ENCODE data around the gene GULP1. TPM values are rescaled to one million over a fixed set of nuclear protein-coding genes. Genes with fewer than 3 reads are reported as not detected.

GULP1 gene
- total RNA-seq, 4 donors from 2014 or later: 27.1 to 49.0 (median 36.8) TPM

DNA sequence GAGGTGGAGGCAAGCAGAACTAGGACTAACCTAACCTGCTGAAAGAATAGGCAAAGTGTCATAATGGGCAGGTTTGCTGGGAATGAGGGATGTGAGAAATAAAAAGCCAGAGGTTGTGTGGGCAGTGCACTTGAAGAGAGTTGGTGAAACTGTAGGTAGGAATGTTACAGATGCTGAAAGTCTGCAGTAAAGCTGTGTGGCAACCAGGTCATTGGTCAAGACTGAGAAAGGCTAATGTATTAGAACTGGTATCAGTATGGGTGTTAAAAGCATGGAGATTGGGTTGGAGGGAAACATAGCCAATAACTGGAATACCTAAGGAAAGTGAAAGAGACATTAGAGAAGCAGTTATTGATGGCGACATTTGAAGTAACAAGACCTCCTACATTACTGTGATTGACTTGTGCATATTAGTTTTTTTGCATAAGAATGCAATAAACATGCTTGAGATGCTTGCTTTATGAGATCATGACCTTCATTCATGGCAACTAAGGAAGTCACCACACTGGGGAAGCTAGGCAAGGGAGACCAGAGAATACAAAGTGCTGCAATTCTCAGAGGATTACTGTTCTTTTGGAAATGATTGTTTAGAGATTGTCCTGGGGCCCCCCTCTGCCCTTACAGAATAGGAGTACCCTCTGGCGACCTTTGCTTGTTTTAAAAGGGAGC lies 11.8 kb downstream of the GULP1 start:
- no peak for TF ChIP-seq EP300 (IDR thresholded peaks at IDR 0.05)
- TF ChIP-seq, protein P1, sequence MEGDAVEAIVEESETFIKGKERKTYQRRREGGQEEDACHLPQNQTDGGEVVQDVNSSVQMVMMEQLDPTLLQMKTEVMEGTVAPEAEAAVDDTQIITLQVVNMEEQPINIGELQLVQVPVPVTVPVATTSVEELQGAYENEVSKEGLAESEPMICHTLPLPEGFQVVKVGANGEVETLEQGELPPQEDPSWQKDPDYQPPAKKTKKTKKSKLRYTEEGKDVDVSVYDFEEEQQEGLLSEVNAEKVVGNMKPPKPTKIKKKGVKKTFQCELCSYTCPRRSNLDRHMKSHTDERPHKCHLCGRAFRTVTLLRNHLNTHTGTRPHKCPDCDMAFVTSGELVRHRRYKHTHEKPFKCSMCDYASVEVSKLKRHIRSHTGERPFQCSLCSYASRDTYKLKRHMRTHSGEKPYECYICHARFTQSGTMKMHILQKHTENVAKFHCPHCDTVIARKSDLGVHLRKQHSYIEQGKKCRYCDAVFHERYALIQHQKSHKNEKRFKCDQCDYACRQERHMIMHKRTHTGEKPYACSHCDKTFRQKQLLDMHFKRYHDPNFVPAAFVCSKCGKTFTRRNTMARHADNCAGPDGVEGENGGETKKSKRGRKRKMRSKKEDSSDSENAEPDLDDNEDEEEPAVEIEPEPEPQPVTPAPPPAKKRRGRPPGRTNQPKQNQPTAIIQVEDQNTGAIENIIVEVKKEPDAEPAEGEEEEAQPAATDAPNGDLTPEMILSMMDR (IDR thresholded peaks at IDR 0.05): no peak
- no peak for TF ChIP-seq POLR2A (IDR thresholded peaks at IDR 0.05; ENCODE audit: low read depth)
- no peak for TF ChIP-seq POLR2AphosphoS5 (IDR thresholded peaks at IDR 0.05)
- Histone ChIP-seq H3K4me1 (peaks cover 3 to 32% (median 23%) of the 10 kb centered on the region in 4 donors), H3K27ac (replicated peaks in 1 of 4) (no peak overlapping the region), H3K4me3 (no peak overlapping the region), H3K36me3 (no peaks in the 10 kb centered on the region), H3K27me3 (no peaks in the 10 kb centered on the region), H3K9me3 (no peaks in the 10 kb centered on the region)
- WGBS: 81% methylated on average over 2 of the region's 2 CpGs
- intact Hi-C loops (cut with DNase I): no loop called here
- no peak for DNase-seq (ENCODE audit: extremely low spot score)

DNA sequence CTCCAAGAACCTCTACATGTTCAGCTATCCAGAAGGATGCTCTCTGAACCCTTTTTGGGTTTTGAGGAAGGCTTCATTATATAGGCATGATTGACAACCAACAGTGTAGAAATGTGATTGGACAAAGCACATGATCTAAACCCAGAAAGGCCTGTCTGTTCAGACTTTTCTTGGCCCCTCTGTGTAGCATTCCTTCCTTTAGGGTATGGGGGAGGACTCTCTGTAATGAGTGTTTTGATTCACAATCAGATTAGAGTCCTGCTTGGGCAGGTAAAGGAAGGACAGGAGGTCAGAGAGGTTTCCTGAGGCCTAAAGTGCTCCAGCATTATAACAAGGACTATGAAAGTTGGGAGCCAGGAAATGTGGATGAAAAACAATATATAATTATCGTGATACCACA lies 13.6 kb downstream of the GULP1 start:
- Histone ChIP-seq H3K27ac (replicated peaks in 1 of 4) (no peak overlapping the region), H3K27me3 (no peaks in the 10 kb centered on the region), H3K36me3 (no peaks in the 10 kb centered on the region), H3K9me3 (no peaks in the 10 kb centered on the region), H3K4me3 (no peak overlapping the region), H3K4me1 (peaks cover 3 to 32% (median 24%) of the 10 kb centered on the region in 4 donors)
- WGBS: 96% methylated on average over 1 of the region's 1 CpG
- no peak for TF ChIP-seq EP300 (IDR thresholded peaks at IDR 0.05)
- TF ChIP-seq, protein P1 (IDR thresholded peaks at IDR 0.05): no peak
- TF ChIP-seq POLR2AphosphoS5 (IDR thresholded peaks at IDR 0.05): no peak
- TF ChIP-seq POLR2A (IDR thresholded peaks at IDR 0.05; ENCODE audit: low read depth): no peak
- intact Hi-C loops (cut with DNase I): no loop called here
- DNase-seq (ENCODE audit: extremely low spot score): no peak

DNA sequence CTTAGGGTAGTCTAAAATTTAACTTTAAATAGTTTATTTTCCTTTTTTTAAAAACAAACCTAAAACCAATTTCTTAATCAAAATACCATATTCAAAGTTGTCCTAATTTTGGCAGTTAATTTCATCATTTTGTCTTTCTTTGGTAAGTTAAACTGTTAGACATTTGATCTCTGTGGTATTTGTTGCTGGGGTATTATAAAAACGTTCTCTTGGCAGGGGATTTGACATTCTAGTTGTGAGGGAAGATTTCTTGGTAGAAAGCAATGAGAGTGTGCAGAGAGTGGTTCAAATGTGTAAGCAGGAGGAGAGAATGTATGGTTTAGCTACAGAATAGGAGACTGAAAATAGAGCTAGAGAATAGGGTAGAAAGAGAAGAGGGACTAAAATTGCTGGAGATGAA lies 14.6 kb downstream of the GULP1 start:
- no peak for TF ChIP-seq POLR2A (IDR thresholded peaks at IDR 0.05; ENCODE audit: low read depth)
- TF ChIP-seq, protein P1 (IDR thresholded peaks at IDR 0.05): no peak
- TF ChIP-seq POLR2AphosphoS5 (IDR thresholded peaks at IDR 0.05): no peak
- TF ChIP-seq EP300 (IDR thresholded peaks at IDR 0.05): no peak
- Histone ChIP-seq H3K4me1 (peaks cover 3 to 32% (median 24%) of the 10 kb centered on the region in 4 donors), H3K36me3 (no peaks in the 10 kb centered on the region), H3K27ac (replicated peaks in 1 of 4) (no peak overlapping the region), H3K4me3 (no peak overlapping the region), H3K27me3 (no peaks in the 10 kb centered on the region), H3K9me3 (no peaks in the 10 kb centered on the region)
- DNase-seq (ENCODE audit: extremely low spot score): no peak
- intact Hi-C loops (cut with DNase I): no loop called here
- WGBS: 33% methylated on average over 1 of the region's 1 CpG

DNA sequence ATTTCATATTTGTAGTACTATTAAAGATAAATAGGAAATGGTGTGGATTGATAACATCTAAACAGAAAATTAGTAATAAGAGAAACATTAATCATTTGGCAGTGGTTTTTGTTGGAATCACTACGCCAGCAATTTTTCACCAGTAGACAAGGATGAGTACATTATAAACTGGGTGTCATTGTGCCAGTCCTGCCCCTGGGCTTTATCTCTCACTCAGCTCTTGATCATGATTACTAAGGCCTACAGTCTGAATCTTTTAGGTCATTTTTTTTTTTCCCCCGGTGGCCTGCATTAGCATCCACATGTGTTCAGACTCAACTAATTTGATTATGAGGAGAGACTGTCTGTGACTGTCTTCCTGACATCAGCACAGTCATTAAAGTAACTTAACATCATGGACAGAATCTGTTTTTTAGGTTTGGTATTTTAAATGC lies 16.2 kb downstream of the GULP1 start:
- 88% methylated on average over 2 of the region's 2 CpGs for WGBS
- Histone ChIP-seq H3K9me3 (no peaks in the 10 kb centered on the region), H3K4me3 (no peak overlapping the region), H3K27ac (replicated peaks in 1 of 4) (no peak overlapping the region), H3K4me1 (peaks cover 3 to 30% (median 24%) of the 10 kb centered on the region in 4 donors), H3K36me3 (no peaks in the 10 kb centered on the region), H3K27me3 (no peaks in the 10 kb centered on the region)
- intact Hi-C loops (cut with DNase I): no loop called here
- TF ChIP-seq POLR2AphosphoS5 (IDR thresholded peaks at IDR 0.05): no peak
- TF ChIP-seq, protein P1 (IDR thresholded peaks at IDR 0.05): no peak
- TF ChIP-seq POLR2A (IDR thresholded peaks at IDR 0.05; ENCODE audit: low read depth): no peak
- no peak for TF ChIP-seq EP300 (IDR thresholded peaks at IDR 0.05)
- DNase-seq (ENCODE audit: extremely low spot score): no peak

DNA sequence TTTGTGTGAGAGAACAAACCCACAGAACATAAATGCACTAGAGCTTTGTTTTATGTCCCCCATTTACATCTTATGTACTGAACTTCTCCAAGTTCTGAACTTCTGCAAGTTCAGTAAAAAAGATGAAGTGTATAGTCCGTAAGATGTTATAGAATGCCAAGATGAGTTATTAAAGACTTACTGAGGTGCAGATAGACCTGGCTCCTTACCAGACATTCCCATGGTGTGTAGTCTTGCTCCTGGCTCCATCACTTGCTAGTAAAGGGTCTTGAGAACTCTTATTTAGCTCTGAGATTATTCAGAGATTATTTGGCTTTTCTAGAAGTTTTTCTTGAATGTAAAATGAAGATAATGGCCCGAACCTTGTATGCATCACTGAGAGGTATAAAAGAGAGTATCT lies 16.8 kb downstream of the GULP1 start:
- H3K36me3 ChIP-seq: no peaks in the 10 kb centered on the region
- intact Hi-C loops (cut with DNase I): no loop called here
- no peaks in the 10 kb centered on the region for H3K27me3 ChIP-seq
- no peak overlapping the region for H3K4me3 ChIP-seq
- TF ChIP-seq EP300 (IDR thresholded peaks at IDR 0.05) (no peak), POLR2AphosphoS5 (IDR thresholded peaks at IDR 0.05) (no peak), POLR2A (IDR thresholded peaks at IDR 0.05; ENCODE audit: low read depth) (no peak)
- TF ChIP-seq, protein P1 (IDR thresholded peaks at IDR 0.05): no peak
- H3K27ac ChIP-seq (replicated peaks in 1 of 4): no peak overlapping the region
- 57% methylated on average over 2 of the region's 2 CpGs for WGBS
- peaks cover 3 to 26% (median 21%) of the 10 kb centered on the region in 4 donors for H3K4me1 ChIP-seq
- H3K9me3 ChIP-seq: no peaks in the 10 kb centered on the region
- no peak for DNase-seq (ENCODE audit: extremely low spot score)
